ENCODE measurements around the gene IL3.

IL3 gene

DNA sequence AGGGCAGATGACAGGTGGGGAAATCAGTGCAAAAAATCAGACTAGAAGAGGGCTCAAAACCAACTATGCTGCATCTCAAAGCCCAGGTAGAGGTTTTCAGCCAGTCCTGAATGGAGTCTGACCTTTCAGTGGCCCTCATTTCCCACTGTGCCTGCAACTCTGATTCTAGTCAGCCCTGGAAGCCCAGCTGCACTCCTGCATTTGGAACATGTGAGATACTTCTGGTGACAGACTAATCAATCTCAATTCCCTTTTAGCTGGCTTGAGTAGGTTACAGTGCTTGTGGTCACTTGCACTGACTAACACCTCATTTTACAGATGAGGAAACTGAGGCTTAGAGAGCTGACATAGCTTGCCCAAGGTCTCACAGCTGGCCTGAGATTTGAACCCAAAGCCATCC, 41.1 kb upstream of the IL3 start:
- no peak overlapping the region for H3K4me3 ChIP-seq (ENCODE audit: low read length)
- H3K4me1 ChIP-seq (ENCODE audit: control insufficient read depth, low read length) = peaks cover 14% of the 10 kb centered on the region
- peaks cover 32% of the 10 kb centered on the region for H3K27me3 ChIP-seq (ENCODE audit: control insufficient read depth, low read length)
- no peaks in the 10 kb centered on the region for H3K79me2 ChIP-seq (ENCODE audit: control insufficient read depth, low read length)
- no peak overlapping the region for H3K4me2 ChIP-seq (ENCODE audit: low read length)
- no peaks in the 10 kb centered on the region for H3K9me2 ChIP-seq (replicated peaks; ENCODE audit: control insufficient read depth, low read length)
- H3K27ac ChIP-seq (ENCODE audit: low read depth, low read length) = no peak overlapping the region
- H4K20me1 ChIP-seq (ENCODE audit: control insufficient read depth, insufficient read depth, low read depth, low read length) = no peaks in the 10 kb centered on the region
- no peak for TF ChIP-seq EZH2phosphoT487 (IDR thresholded peaks at IDR 0.05; ENCODE audit: borderline replicate concordance, low read length)
- TF ChIP-seq, protein P1, sequence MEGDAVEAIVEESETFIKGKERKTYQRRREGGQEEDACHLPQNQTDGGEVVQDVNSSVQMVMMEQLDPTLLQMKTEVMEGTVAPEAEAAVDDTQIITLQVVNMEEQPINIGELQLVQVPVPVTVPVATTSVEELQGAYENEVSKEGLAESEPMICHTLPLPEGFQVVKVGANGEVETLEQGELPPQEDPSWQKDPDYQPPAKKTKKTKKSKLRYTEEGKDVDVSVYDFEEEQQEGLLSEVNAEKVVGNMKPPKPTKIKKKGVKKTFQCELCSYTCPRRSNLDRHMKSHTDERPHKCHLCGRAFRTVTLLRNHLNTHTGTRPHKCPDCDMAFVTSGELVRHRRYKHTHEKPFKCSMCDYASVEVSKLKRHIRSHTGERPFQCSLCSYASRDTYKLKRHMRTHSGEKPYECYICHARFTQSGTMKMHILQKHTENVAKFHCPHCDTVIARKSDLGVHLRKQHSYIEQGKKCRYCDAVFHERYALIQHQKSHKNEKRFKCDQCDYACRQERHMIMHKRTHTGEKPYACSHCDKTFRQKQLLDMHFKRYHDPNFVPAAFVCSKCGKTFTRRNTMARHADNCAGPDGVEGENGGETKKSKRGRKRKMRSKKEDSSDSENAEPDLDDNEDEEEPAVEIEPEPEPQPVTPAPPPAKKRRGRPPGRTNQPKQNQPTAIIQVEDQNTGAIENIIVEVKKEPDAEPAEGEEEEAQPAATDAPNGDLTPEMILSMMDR (IDR thresholded peaks at IDR 0.05; ENCODE audit: low read depth, low read length, poor library complexity, severe bottlenecking) = no peak
- no peaks in the 10 kb centered on the region for H3K9me3 ChIP-seq (ENCODE audit: control insufficient read depth, insufficient read depth, low read length)
- H3K36me3 ChIP-seq (ENCODE audit: control insufficient read depth, low read length) = no peaks in the 10 kb centered on the region
- no peaks in the 10 kb centered on the region for H3F3A ChIP-seq (ENCODE audit: control insufficient read depth, insufficient read depth)

DNA sequence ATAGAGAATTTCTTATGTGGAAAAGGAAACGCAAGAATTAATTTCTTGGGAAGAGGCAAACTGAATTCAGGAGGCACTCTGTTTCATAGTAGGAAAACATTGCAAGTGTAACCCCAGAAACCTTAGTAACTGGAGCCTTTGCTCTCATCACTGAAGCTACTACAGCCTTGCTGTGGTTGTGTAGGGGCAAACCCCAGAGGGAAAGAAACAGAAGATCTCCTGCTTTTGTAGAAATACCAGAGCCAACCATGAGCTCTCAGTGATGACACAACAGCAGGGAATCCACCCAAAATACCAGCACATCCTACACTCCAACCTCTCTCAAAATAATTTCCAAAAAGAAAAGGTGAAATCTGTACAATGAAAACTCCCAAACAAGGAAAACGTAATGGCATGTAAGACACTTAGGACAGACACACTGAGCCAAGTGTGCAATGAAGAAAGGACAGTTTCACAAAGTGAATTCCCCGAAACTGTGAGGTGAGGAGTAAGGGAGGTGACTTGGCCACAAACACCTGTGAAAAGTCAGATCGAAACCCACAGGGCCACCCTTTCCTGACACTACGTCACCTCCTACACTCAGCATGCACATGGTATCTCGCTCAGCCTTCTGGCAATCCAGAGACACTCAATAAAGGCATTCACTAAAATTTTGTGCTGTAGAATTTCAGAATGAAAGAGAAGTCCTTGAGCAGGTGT, 40.4 kb upstream of the IL3 start:
- Histone ChIP-seq H3K27ac (ENCODE audit: low read depth, low read length) (no peak overlapping the region), H3K36me3 (ENCODE audit: control insufficient read depth, low read length) (no peaks in the 10 kb centered on the region), H3K9me3 (ENCODE audit: control insufficient read depth, insufficient read depth, low read length) (no peaks in the 10 kb centered on the region), H3K9me2 (replicated peaks; ENCODE audit: control insufficient read depth, low read length) (no peaks in the 10 kb centered on the region), H3K4me1 (ENCODE audit: control insufficient read depth, low read length) (peaks cover 14% of the 10 kb centered on the region), H3K79me2 (ENCODE audit: control insufficient read depth, low read length) (no peaks in the 10 kb centered on the region), H4K20me1 (ENCODE audit: control insufficient read depth, insufficient read depth, low read depth, low read length) (no peaks in the 10 kb centered on the region), H3K4me2 (ENCODE audit: low read length) (no peak overlapping the region), H3K27me3 (ENCODE audit: control insufficient read depth, low read length) (peaks cover 27% of the 10 kb centered on the region), H3F3A (ENCODE audit: control insufficient read depth, insufficient read depth) (no peaks in the 10 kb centered on the region), H3K4me3 (ENCODE audit: low read length) (no peak overlapping the region)
- TF ChIP-seq, protein P1 (IDR thresholded peaks at IDR 0.05; ENCODE audit: low read depth, low read length, poor library complexity, severe bottlenecking) = no peak
- TF ChIP-seq EZH2phosphoT487 (IDR thresholded peaks at IDR 0.05; ENCODE audit: borderline replicate concordance, low read length) = no peak

DNA sequence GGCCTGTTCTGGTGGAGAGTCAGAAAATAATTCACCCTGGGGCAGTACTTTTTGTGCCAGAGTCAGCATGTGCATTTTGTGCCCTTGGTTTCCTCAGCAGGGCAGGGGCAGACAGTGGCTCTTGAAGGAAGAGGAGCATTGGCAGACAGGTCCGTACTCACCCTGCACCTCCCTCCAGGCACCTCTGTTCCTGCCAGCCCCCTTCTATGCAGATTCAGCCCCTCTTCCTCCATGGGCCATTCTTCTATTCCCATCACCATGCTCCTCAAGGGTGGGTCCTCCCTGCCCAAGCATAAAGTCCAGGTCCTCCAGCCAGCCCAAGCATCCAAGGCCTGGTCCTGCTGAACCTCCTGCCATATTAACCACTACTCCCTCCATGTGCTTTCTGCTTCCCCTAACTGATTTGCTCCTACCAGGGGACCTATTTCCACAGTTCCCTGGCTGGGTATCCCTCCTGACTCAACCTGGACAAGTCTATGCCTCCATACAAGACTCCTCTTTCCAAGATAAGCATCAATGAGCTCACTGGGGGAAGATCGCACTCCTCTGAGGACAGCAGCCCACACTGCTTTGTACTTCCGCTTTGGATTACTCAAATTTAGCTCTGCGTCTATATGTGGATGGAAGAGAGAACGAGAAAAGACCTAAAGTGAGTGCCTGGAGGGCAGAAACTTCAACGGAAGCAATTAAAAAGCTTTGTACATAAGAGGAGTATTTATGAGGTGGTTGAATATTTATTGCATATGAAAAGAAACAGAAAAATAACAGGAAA, 39.7 kb upstream of the IL3 start:
- peaks cover 14% of the 10 kb centered on the region for H3K4me1 ChIP-seq (ENCODE audit: control insufficient read depth, low read length)
- no peaks in the 10 kb centered on the region for H3K36me3 ChIP-seq (ENCODE audit: control insufficient read depth, low read length)
- H3K27me3 ChIP-seq (ENCODE audit: control insufficient read depth, low read length) = peaks cover 27% of the 10 kb centered on the region
- H3K9me3 ChIP-seq (ENCODE audit: control insufficient read depth, insufficient read depth, low read length) = no peaks in the 10 kb centered on the region
- no peaks in the 10 kb centered on the region for H3K9me2 ChIP-seq (replicated peaks; ENCODE audit: control insufficient read depth, low read length)
- H3K79me2 ChIP-seq (ENCODE audit: control insufficient read depth, low read length) = no peaks in the 10 kb centered on the region
- no peak overlapping the region for H3K27ac ChIP-seq (ENCODE audit: low read depth, low read length)
- peak overlapping the region; percentile 38 for H3K4me2 ChIP-seq (ENCODE audit: low read length)
- H3K4me3 ChIP-seq (ENCODE audit: low read length) = no peak overlapping the region
- TF ChIP-seq, protein P1 (IDR thresholded peaks at IDR 0.05; ENCODE audit: low read depth, low read length, poor library complexity, severe bottlenecking) = no peak
- TF ChIP-seq EZH2phosphoT487 (IDR thresholded peaks at IDR 0.05; ENCODE audit: borderline replicate concordance, low read length) = no peak
- H4K20me1 ChIP-seq (ENCODE audit: control insufficient read depth, insufficient read depth, low read depth, low read length) = no peaks in the 10 kb centered on the region
- H3F3A ChIP-seq (ENCODE audit: control insufficient read depth, insufficient read depth) = no peaks in the 10 kb centered on the region
